Neural cell (in vitro differentiated cells): ENCODE data around the gene FHOD3. TPM values are rescaled to one million over a fixed set of nuclear protein-coding genes. Genes with fewer than 3 reads are reported as not detected.

Source experiments
- H2AFZ ChIP-seq: fragments of 200-600, 300-800 bp; sonication (generic), shearing (Covaris generic); 2 replicates; pipeline ENCODE4 v1.6.0; 2014; ENCODE audit warnings: low read depth, mild to moderate bottlenecking, antibody characterized with exemption, low read length, moderate library complexity
- H3F3A ChIP-seq: fragments of 200-600 bp; shearing (Covaris generic); 2 replicates; pipeline ENCODE4 v1.6.1; 2016; ENCODE audit warnings: mild to moderate bottlenecking, moderate library complexity, mixed read lengths, antibody characterized with exemption, low read length; ENCODE audit not compliant: insufficient read depth, poor library complexity, severe bottlenecking
- H3K27ac ChIP-seq: fragments of 200-600, 300-800 bp; sonication (generic), shearing (Covaris generic); 2 replicates; pipeline ENCODE4 v1.5.1; 2014; ENCODE audit warnings: mild to moderate bottlenecking, low read length, moderate library complexity
- H3K27me3 ChIP-seq: fragments of 300-800, 200-600 bp; sonication (generic), shearing (Covaris generic); 2 replicates; pipeline ENCODE4 v1.6.0; 2014; ENCODE audit warnings: mild to moderate bottlenecking, low read depth, low read length, moderate library complexity; ENCODE audit not compliant: insufficient read depth
- H3K36me3 ChIP-seq: fragments of 300-800, 200-600 bp; sonication (generic), shearing (Covaris generic); 2 replicates; pipeline ENCODE4 v1.5.1; 2014; ENCODE audit warnings: mild to moderate bottlenecking, antibody characterized with exemption, low read length, moderate library complexity; ENCODE audit not compliant: insufficient read depth
- H3K4me2 ChIP-seq: fragments of 300-800, 200-600 bp; sonication (generic), shearing (Covaris generic); 2 replicates; pipeline ENCODE4 v1.6.0; 2014; ENCODE audit warnings: mild to moderate bottlenecking, low read length
- H3K4me3 ChIP-seq: fragments of 300-800, 200-600 bp; sonication (generic), shearing (Covaris generic); 2 replicates; pipeline ENCODE4 v1.5.1; 2014; ENCODE audit warnings: mild to moderate bottlenecking, low read length, moderate library complexity
- H3K79me2 ChIP-seq: fragments of 200-600 bp; shearing (Covaris generic); replicated peaks from 2 replicates; pipeline ENCODE4 v1.6.0; 2014; ENCODE audit warnings: mild to moderate bottlenecking, low read length, moderate library complexity; ENCODE audit not compliant: insufficient read depth
- H3K9ac ChIP-seq: fragments of 300-800, 200-600 bp; sonication (generic), shearing (Covaris generic); 2 replicates; pipeline ENCODE4 v1.6.1; 2016; ENCODE audit warnings: mild to moderate bottlenecking, low read length, mixed read lengths
- H3K9me2 ChIP-seq: fragments of 200-600 bp; shearing (Covaris generic); 2 replicates; pipeline ENCODE4 v1.6.1; 2016; ENCODE audit warnings: mild to moderate bottlenecking, low read length, mixed read lengths; ENCODE audit not compliant: insufficient read depth
- H3K9me3 ChIP-seq: fragments of 200-600, 300-800 bp; sonication (generic), shearing (Covaris generic); 2 replicates; pipeline ENCODE4 v1.6.1; 2016; ENCODE audit warnings: mild to moderate bottlenecking, mixed run types, low read length, moderate library complexity, mixed read lengths
- H4K20me1 ChIP-seq: fragments of 200-600 bp; shearing (Covaris generic); 2 replicates; pipeline ENCODE4 v1.6.1; 2016; ENCODE audit warnings: mild to moderate bottlenecking, mixed run types; ENCODE audit not compliant: insufficient read depth
- CTCF ChIP-seq: fragments of 450-650 bp; IDR thresholded peaks from 2 replicates; pipeline ENCODE4 v1.5.1; 2014; ENCODE audit warnings: antibody characterized with exemption, mild to moderate bottlenecking, moderate library complexity; ENCODE audit not compliant: poor library complexity, severe bottlenecking
- EP300 ChIP-seq: fragments of 450-650 bp; conservative IDR thresholded peaks from 2 replicates; pipeline ENCODE4 v1.6.1; 2014; ENCODE audit warnings: antibody characterized with exemption, mild to moderate bottlenecking, moderate library complexity; ENCODE audit not compliant: poor library complexity, severe bottlenecking
- EZH2 ChIP-seq: fragments of 200-600, 300-800 bp; shearing (Covaris generic), sonication (generic); IDR thresholded peaks from 2 replicates; pipeline ENCODE4 v1.6.1; 2014; ENCODE audit warnings: antibody characterized with exemption, low read length, borderline replicate concordance, mild to moderate bottlenecking; ENCODE audit not compliant: insufficient read depth, poor library complexity, severe bottlenecking
- MXI1 ChIP-seq: fragments of 450-650 bp; conservative IDR thresholded peaks from 2 replicates; pipeline ENCODE4 v1.6.1; 2014; ENCODE audit warnings: antibody characterized with exemption, mild to moderate bottlenecking; ENCODE audit not compliant: poor library complexity, severe bottlenecking
- POLR2AphosphoS5 ChIP-seq: IDR thresholded peaks from 2 replicates; pipeline ENCODE4 v1.6.1; 2012
- RAD21 ChIP-seq: fragments of 450-650 bp; conservative IDR thresholded peaks from 2 replicates; pipeline ENCODE4 v1.6.1; 2014; ENCODE audit warnings: antibody characterized with exemption, mild to moderate bottlenecking, moderate library complexity
- SMC3 ChIP-seq: fragments of 450-650 bp; conservative IDR thresholded peaks from 2 replicates; pipeline ENCODE4 v1.6.1; 2014; ENCODE audit warnings: antibody characterized with exemption, mild to moderate bottlenecking, moderate library complexity; ENCODE audit not compliant: poor library complexity
- TAF1 ChIP-seq: IDR thresholded peaks from 2 replicates; pipeline ENCODE4 v1.6.1; 2012; ENCODE audit warnings: low read depth
- polyA plus RNA-seq: library from polyadenylated mRNA; depleted of rRNA; stranded (reverse); fragments of >200 nt; gene quantifications from 2 replicates; pipeline ENCODE4 v1.2.3, GENCODE V29; 2014
- TF ChIP-seq, protein P1 (sequence below): IDR thresholded peaks from 2 replicates; pipeline ENCODE4 v1.6.1; 2012; ENCODE audit warnings: borderline replicate concordance

The FHOD3 gene
- polyA plus RNA-seq, 1 donor from 2014 or later = 19.4 TPM

DNA sequence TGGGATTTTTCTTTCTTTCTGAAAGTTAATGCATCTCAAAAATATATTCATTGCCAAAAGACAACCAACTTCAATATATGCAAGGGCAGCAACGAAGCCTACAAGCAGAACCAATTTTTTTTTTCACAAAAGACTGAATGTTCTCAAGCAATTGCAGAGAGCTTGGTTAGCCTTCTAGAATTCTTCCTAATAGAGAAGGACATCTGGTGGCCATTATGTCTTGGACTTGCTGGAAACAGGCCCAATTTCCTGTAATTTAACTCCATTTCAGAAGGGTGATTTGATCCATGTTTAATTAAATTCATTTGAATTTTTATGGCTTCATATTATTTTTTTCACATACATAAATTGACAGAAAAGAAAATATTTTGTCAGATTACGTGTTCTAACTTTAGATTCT, 323.3 kb downstream of the FHOD3 start:
- Histone ChIP-seq H3K4me3 (no peak overlapping the region), H3K9me2 (no peaks in the 10 kb centered on the region), H3K36me3 (no peaks in the 10 kb centered on the region), H3K27me3 (no peaks in the 10 kb centered on the region), H3K79me2 (no peaks in the 10 kb centered on the region), H2AFZ (no peak overlapping the region), H3F3A (no peaks in the 10 kb centered on the region), H3K9me3 (no peaks in the 10 kb centered on the region), H4K20me1 (no peaks in the 10 kb centered on the region), H3K9ac (no peak overlapping the region), H3K27ac (no peak overlapping the region), H3K4me2 (no peak overlapping the region)
- TF ChIP-seq RAD21 = no peak
- TF ChIP-seq POLR2AphosphoS5 = no peak
- no peak for TF ChIP-seq SMC3
- TF ChIP-seq MXI1 = no peak
- no peak for TF ChIP-seq TAF1
- TF ChIP-seq CTCF = no peak
- TF ChIP-seq, protein P1, sequence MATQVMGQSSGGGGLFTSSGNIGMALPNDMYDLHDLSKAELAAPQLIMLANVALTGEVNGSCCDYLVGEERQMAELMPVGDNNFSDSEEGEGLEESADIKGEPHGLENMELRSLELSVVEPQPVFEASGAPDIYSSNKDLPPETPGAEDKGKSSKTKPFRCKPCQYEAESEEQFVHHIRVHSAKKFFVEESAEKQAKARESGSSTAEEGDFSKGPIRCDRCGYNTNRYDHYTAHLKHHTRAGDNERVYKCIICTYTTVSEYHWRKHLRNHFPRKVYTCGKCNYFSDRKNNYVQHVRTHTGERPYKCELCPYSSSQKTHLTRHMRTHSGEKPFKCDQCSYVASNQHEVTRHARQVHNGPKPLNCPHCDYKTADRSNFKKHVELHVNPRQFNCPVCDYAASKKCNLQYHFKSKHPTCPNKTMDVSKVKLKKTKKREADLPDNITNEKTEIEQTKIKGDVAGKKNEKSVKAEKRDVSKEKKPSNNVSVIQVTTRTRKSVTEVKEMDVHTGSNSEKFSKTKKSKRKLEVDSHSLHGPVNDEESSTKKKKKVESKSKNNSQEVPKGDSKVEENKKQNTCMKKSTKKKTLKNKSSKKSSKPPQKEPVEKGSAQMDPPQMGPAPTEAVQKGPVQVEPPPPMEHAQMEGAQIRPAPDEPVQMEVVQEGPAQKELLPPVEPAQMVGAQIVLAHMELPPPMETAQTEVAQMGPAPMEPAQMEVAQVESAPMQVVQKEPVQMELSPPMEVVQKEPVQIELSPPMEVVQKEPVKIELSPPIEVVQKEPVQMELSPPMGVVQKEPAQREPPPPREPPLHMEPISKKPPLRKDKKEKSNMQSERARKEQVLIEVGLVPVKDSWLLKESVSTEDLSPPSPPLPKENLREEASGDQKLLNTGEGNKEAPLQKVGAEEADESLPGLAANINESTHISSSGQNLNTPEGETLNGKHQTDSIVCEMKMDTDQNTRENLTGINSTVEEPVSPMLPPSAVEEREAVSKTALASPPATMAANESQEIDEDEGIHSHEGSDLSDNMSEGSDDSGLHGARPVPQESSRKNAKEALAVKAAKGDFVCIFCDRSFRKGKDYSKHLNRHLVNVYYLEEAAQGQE = no peak
- no peak for TF ChIP-seq EP300
- TF ChIP-seq EZH2 = no peak

DNA sequence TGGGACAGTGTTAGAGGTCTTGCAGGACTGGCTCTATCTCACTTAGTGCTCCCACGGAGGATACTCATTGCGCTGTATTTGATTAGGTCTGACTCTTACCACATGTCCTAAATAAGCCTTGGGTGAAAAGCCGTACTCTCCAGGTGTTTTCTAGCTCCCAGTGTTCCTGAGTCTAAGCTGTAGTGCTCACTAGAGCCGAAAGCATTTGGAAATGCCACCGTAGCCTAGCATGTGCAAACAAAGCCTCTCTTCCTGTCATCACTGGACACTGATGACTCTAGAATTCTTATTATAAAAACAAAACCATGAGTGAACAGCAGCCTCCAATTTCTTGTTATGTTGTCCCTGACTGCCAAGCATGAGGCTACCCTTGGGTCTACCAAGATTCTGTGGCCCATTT, 325.1 kb downstream of the FHOD3 start:
- no peak overlapping the region for H3K4me2 ChIP-seq
- no peaks in the 10 kb centered on the region for H3K79me2 ChIP-seq
- H3F3A ChIP-seq = no peaks in the 10 kb centered on the region
- no peaks in the 10 kb centered on the region for H3K27me3 ChIP-seq
- TF ChIP-seq TAF1 = no peak
- TF ChIP-seq, protein P1 = no peak
- TF ChIP-seq CTCF = no peak
- no peak for TF ChIP-seq MXI1
- TF ChIP-seq EZH2 = no peak
- TF ChIP-seq EP300 = no peak
- no peak for TF ChIP-seq RAD21
- no peak for TF ChIP-seq POLR2AphosphoS5
- TF ChIP-seq SMC3 = no peak
- no peaks in the 10 kb centered on the region for H3K36me3 ChIP-seq
- H3K9ac ChIP-seq = no peak overlapping the region
- H2AFZ ChIP-seq = no peak overlapping the region
- H3K27ac ChIP-seq = no peak overlapping the region
- no peaks in the 10 kb centered on the region for H4K20me1 ChIP-seq
- H3K9me2 ChIP-seq = no peaks in the 10 kb centered on the region
- no peaks in the 10 kb centered on the region for H3K9me3 ChIP-seq
- H3K4me3 ChIP-seq = no peak overlapping the region
